Activated T-cell treated with anti-CD3 and anti-CD28 coated beads for 4 hours (primary cell): ENCODE data around the gene HDAC4.

Experiments used
- DNase-seq: peaks from one replicate; pipeline ENCODE4 v3.0.0-alpha.2; 2020

HDAC4 gene

DNA sequence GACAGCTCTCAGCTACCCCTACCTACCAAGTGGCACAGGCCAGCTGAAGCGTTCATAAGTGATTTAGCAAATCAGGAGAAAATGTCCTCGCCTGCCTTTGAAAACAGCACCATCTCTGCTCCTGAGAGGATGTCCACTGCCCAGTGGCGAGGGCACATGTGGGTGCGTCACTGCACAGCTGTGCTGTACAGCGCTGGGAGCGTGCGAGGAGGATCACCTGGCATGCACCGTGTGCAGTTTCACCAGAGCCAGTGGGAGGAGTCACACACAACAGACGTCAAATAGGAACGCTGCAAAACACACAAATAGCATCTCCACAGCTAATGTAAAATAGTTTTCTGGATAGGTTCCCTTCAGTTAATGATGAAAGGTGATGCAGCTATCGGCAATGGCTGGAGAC, 154.1 kb downstream of the HDAC4 start:
- no peak for DNase-seq

DNA sequence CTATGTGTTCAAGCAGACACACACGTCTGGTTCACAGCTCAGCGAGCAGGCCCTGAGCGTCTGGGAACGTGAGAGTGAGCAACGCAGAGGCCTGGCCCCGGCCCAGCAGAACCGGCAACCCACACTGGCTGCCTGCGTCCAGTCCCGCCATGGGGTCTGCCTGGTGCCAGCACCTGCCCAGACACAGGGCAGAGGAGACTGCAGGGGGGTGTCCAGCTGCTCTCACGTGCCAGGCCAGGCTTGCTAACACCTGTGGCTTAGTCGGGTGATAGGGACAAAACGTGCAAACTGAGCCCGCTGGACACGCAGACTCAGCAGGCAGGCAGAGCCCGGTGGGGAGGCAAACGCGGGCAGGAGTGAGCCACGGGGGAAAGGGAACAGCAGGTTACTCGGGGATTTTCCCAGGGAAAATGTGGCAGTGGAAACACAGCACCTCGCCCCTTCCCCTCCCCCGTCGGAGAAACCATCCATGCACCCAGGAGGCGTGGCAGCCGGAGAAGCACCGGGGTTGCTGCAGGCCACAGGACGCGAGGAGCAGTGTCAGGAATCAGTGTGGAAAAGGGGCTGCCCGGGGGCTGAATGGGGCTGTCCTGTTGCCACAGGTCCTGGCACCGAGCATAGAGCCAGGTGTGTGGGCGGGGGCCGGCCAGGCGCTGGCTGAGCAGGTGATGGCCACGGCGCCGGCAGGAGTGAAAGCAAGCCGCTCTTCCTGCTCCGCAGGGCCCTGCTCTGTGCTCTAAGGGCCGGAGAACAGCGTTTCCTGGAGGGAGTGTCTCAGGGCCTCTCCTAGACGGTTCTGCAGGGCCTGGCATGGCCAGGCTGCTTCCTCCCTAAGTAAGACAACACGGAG, 154.7 kb downstream of the HDAC4 start:
- no peak for DNase-seq

DNA sequence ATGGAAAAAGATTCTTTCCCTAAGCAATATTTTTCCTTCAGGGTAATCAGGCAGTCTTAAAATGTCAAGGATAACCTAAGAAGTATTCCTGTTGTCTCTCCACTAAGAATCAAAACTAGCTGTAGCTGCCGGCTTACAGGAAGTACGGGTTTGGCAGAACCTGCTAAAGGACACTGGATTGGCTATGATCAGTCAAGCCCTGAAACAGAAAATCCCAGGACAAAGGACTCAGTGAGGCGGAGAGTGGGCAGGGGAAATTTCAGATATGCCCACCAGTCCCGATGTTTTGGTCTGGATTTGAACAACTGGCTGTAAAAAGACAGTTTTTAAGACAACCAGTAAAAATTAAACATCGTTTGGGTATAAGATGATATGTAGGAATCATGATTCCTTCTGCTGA, 155.7 kb downstream of the HDAC4 start:
- DNase-seq: no peak

DNA sequence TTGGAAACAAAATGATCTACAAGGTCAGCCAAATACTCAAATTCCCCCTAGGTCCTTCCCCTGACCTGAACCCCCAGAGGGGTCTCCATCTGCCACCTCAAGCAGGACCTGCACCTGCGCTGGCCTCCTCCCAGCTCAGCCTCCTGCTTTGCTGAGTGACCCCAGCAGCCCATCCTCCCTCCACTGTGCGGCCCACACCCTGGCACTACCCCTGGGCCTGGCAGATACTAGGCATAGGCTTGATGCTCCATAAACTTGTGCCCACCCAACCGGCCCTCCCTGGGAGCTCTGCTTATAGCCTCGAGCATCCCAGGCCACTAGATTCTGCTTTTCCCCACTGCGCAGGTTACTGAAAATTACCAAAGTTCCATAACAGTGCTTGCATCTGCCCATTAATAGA, 156.2 kb downstream of the HDAC4 start:
- DNase-seq: no peak

DNA sequence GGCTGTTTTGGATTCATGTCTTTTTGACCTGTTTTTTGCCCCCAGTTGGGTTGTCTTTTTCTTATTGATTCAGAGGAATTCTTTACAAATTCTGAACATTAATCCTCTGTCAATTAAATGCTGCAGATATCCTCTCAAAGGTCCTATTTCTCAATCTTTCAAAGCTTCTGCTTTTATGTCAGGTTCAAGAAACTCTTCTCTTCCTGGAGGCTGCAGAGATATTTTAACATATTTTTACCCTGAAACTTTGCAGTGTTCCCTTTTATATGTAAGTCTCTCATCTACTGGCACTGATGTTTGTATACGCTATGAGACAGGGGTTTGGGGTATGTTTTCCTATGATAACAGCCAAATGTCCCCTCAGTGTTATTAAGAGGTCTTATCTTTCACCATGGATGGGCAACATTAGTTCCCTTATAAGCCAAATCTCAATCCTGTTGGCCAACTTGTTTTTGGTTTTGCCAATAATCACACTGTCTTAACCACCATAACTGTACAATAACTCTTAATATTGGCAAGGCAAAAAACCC, 159.3 kb downstream of the HDAC4 start:
- no peak for DNase-seq

GRCh38 chr2:239240414-239240881, 160.4 kb downstream of the HDAC4 start:
- DNase-seq: no peak

DNA sequence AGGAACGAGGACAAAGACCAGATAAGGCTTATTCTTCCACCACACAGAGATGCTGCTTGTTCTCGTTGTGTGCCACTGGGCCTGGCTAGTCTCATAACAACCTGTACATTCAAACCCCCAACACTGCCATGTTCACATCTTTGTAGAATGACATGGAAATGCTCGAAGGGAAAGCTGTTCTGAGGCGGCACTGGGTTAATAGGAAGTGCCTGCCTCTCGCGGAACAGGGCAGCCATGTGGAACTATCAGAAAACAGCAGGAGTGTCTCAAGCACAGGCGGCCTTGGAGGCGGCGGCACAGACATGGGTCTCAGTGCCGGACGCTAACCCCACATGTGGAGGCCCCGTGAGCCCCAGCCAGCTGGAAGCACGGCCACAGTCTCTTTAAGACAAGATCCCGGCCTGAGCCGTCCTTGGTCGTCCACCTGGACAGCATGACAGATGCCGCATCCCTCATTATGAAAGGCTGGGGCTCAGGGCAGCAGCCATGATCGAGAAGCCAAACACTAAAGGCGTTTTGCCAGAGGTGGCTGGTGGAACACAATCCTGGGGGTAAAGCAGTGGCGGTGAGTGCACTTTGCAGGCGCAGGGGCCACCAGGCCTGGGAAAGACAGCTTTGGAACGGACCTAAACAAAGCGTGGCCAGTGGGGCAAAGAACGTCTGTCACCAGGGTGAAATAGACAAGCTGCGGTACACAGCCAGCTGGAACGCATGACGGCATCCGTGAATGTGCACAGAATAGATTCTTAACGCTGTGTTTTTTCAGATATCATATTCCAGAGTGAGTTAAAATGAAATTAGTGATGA, 161.0 kb downstream of the HDAC4 start:
- no peak for DNase-seq

GRCh38 chr2:239238839-239239606, 161.8 kb downstream of the HDAC4 start:
- DNase-seq: no peak

DNA sequence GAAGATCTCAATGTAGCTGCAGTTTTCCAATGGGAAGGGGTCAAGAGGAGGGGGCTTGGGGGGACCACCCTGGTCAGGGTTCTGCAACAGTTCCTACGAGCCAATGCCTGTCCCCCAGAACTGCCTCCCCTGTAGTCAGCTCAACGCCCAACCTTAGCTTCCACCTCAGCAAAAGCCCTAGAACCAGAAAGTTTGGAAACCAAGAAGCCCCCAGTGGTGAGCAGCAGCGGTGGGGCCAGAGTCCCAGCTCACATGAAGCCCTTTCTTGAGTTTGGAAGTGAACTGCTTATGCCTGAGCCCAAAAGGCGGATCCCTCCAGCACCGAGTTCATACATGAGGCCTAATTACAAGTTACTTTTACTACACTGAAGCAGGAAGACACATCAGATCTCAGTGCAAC, 162.4 kb downstream of the HDAC4 start:
- no peak for DNase-seq

- DNase-seq: no peak
These were observed 164.0 kb downstream of the HDAC4 start for GRCh38 chr2:239236808-239237205.

GRCh38 chr2:239236043-239236807, 164.6 kb downstream of the HDAC4 start:
- DNase-seq: no peak

- no peak for DNase-seq
These were observed 165.5 kb downstream of the HDAC4 start for GRCh38 chr2:239235311-239235710.

DNA sequence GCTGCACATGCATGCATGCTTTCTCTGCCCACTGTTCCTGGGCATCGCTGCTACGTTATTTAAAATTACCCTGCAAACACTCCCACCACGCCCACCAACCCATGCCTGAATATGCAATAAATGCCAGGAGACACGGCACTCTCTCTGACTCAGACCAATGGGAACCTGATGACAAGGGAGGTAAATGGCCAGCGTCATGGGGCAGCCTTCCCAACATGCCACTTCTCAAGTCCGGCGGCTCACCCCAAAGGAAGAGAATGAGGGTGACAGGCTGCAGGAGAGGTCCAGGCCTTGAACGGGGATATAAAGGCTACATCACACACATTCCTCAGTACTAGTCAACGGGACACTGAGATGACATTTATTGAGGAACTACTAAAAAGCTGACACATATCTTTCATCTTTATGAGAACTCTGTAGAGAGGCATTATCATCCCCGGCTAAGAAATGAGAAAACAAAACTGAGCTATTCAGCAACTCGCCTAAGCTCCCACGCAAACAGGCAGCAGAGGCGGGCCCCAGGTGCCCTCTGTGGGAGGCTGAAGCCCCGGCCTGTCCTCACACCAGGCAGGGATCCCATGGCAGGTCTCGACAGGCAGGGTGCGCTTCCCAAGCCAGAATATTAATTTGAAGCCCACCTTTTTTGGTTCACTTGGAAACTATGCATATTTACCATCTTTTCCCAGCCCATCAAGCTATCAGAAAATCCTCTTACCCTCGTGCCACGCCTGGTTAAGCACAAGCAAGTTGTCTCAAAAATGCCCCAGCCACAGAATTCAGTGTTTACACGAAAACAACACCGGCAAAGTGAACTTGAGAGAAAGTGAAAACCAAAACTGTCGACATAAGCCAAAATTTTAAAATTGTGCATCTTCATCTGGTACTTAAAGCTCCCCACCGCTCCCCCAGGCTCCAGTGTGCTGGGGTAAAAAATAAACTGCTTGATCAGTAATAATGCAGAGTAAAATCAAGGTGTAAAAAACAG, 166.3 kb downstream of the HDAC4 start:
- DNase-seq: no peak

GRCh38 chr2:239233576-239233975, 167.2 kb downstream of the HDAC4 start:
- DNase-seq: no peak

DNA sequence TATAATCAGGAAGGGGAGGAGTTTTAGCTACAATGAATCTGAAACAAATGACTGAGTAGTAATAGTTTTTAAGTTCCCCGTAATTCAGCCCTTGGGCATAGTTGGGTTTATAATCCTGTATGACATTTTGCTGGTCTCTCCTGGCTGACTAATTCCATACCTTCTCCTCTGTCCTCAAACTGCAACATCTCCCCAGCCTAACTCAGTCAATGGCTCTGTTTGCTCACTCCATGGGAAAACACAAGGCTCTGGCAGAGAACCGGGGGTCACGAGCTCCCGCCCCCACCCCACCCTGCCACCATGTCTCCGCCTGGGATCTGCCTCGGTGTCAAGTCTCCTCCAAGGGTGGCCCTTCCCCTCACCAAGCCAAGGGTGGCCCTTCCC, 168.6 kb downstream of the HDAC4 start:
- no peak for DNase-seq

- DNase-seq: no peak
These were observed 169.3 kb downstream of the HDAC4 start for GRCh38 chr2:239231231-239232194.

- DNase-seq: no peak
These were observed 170.3 kb downstream of the HDAC4 start for GRCh38 chr2:239230318-239231052.

GRCh38 chr2:239229545-239230279, 171.1 kb downstream of the HDAC4 start:
- no peak for DNase-seq
